OCI-LY1 (cell line): Measurements from ENCODE around the gene OR56A5.

Source experiments
- H2AFZ ChIP-seq: fragments of 200-600 bp; sonication (generic), shearing (Covaris generic); 2 replicates; pipeline ENCODE4 v1.6.0; 2014; ENCODE audit warnings: antibody characterized with exemption, mild to moderate bottlenecking, low read length
- H3F3A ChIP-seq: fragments of 200-600 bp; sonication (generic), shearing (Covaris generic); 2 replicates; pipeline ENCODE4 v1.6.0; 2014; ENCODE audit warnings: mild to moderate bottlenecking, antibody characterized with exemption, low read length, moderate library complexity; ENCODE audit not compliant: insufficient read depth
- H3K27ac ChIP-seq: fragments of 200-600 bp; sonication (generic); 2 replicates; pipeline ENCODE4 v1.5.1; 2014; ENCODE audit warnings: low read length, mixed run types, mild to moderate bottlenecking, low read depth; ENCODE audit not compliant: poor library complexity, severe bottlenecking
- H3K27me3 ChIP-seq: fragments of 200-600 bp; sonication (generic); 2 replicates; pipeline ENCODE4 v1.6.0; 2014; ENCODE audit warnings: antibody characterized with exemption, mild to moderate bottlenecking, low read length, moderate library complexity; ENCODE audit not compliant: insufficient read depth
- H3K36me3 ChIP-seq: fragments of 200-600 bp; sonication (generic); 2 replicates; pipeline ENCODE4 v1.6.1; 2014; ENCODE audit warnings: mild to moderate bottlenecking, antibody characterized with exemption, low read length, moderate library complexity, mixed read lengths; ENCODE audit not compliant: insufficient read depth
- H3K4me1 ChIP-seq: fragments of 200-600 bp; sonication (generic); 2 replicates; pipeline ENCODE4 v1.5.1; 2014; ENCODE audit warnings: mild to moderate bottlenecking, low read length, moderate library complexity; ENCODE audit not compliant: insufficient read depth, severe bottlenecking
- H3K4me2 ChIP-seq: fragments of 200-600 bp; sonication (generic), shearing (Covaris generic); 2 replicates; pipeline ENCODE4 v1.6.1; 2014; ENCODE audit warnings: low read length
- H3K4me3 ChIP-seq: fragments of 200-600 bp; sonication (generic); 2 replicates; pipeline ENCODE4 v1.5.1; 2014; ENCODE audit warnings: low read length, low read depth, mild to moderate bottlenecking, mixed read lengths; ENCODE audit not compliant: poor library complexity, severe bottlenecking
- H3K79me2 ChIP-seq: fragments of 200-600 bp; shearing (Covaris generic); 2 replicates; pipeline ENCODE4 v1.6.1; 2016; ENCODE audit warnings: mixed run types, low read length, mixed read lengths; ENCODE audit not compliant: insufficient read depth
- H3K9ac ChIP-seq: fragments of 200-600 bp; sonication (generic), shearing (Covaris generic); 2 replicates; pipeline ENCODE4 v1.6.1; 2014; ENCODE audit warnings: mild to moderate bottlenecking, low read length, mixed read lengths
- H3K9me2 ChIP-seq: fragments of 200-600 bp; sonication (generic), shearing (Covaris generic); 2 replicates; pipeline ENCODE4 v1.6.1; 2014; ENCODE audit warnings: low read depth, mild to moderate bottlenecking, low read length, mixed read lengths
- H3K9me3 ChIP-seq: fragments of 200-600 bp; shearing (Covaris generic); 2 replicates; pipeline ENCODE4 v1.6.1; 2014; ENCODE audit warnings: low read length, mixed read lengths
- H4K20me1 ChIP-seq: fragments of 200-600 bp; sonication (generic), shearing (Covaris generic); 2 replicates; pipeline ENCODE4 v1.6.0; 2016; ENCODE audit warnings: mild to moderate bottlenecking, low read length; ENCODE audit not compliant: insufficient read depth
- EZH2 ChIP-seq: fragments of 200-600 bp; sonication (generic), shearing (Covaris generic); IDR thresholded peaks from 2 replicates; pipeline ENCODE4 v1.8.0; 2017; ENCODE audit warnings: borderline replicate concordance, mixed run types, mild to moderate bottlenecking, antibody characterized with exemption, low read length, moderate library complexity, mixed read lengths
- TF ChIP-seq, protein P1 (sequence below): fragments of 200-600 bp; sonication (generic), shearing (Covaris generic); IDR thresholded peaks from 2 replicates; pipeline ENCODE4 v1.5.1; 2017; ENCODE audit warnings: mild to moderate bottlenecking, antibody characterized with exemption, low read length, moderate library complexity, mixed read lengths

OR56A5 gene

GRCh38 chr11:5928811-5929210 is 39.5 kb downstream of the OR56A5 start:
- Histone ChIP-seq H3K36me3 (no peaks in the 10 kb centered on the region), H3K4me3 (no peak overlapping the region), H4K20me1 (no peaks in the 10 kb centered on the region), H3K4me1 (no peaks in the 10 kb centered on the region), H2AFZ (no peak overlapping the region), H3K9me2 (no peaks in the 10 kb centered on the region), H3F3A (no peaks in the 10 kb centered on the region), H3K9ac (no peak overlapping the region), H3K27ac (no peak overlapping the region), H3K4me2 (no peak overlapping the region), H3K27me3 (no peaks in the 10 kb centered on the region), H3K9me3 (no peaks in the 10 kb centered on the region), H3K79me2 (no peaks in the 10 kb centered on the region)
- TF ChIP-seq, protein P1, sequence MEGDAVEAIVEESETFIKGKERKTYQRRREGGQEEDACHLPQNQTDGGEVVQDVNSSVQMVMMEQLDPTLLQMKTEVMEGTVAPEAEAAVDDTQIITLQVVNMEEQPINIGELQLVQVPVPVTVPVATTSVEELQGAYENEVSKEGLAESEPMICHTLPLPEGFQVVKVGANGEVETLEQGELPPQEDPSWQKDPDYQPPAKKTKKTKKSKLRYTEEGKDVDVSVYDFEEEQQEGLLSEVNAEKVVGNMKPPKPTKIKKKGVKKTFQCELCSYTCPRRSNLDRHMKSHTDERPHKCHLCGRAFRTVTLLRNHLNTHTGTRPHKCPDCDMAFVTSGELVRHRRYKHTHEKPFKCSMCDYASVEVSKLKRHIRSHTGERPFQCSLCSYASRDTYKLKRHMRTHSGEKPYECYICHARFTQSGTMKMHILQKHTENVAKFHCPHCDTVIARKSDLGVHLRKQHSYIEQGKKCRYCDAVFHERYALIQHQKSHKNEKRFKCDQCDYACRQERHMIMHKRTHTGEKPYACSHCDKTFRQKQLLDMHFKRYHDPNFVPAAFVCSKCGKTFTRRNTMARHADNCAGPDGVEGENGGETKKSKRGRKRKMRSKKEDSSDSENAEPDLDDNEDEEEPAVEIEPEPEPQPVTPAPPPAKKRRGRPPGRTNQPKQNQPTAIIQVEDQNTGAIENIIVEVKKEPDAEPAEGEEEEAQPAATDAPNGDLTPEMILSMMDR: no peak
- no peak for TF ChIP-seq EZH2

GRCh38 chr11:5928271-5928670 is 40.0 kb downstream of the OR56A5 start:
- Histone ChIP-seq H4K20me1 (no peaks in the 10 kb centered on the region), H3K9me2 (no peaks in the 10 kb centered on the region), H3K79me2 (no peaks in the 10 kb centered on the region), H2AFZ (no peak overlapping the region), H3K36me3 (no peaks in the 10 kb centered on the region), H3K4me3 (no peak overlapping the region), H3K4me2 (no peak overlapping the region), H3K9me3 (no peaks in the 10 kb centered on the region), H3K4me1 (no peaks in the 10 kb centered on the region), H3K27me3 (no peaks in the 10 kb centered on the region), H3K27ac (no peak overlapping the region), H3F3A (no peaks in the 10 kb centered on the region), H3K9ac (no peak overlapping the region)
- TF ChIP-seq, protein P1: no peak
- TF ChIP-seq EZH2: no peak

GRCh38 chr11:5923794-5924193 is 44.5 kb downstream of the OR56A5 start:
- TF ChIP-seq, protein P1: no peak
- TF ChIP-seq EZH2: no peak
- H3K79me2 ChIP-seq: no peaks in the 10 kb centered on the region
- H3K27me3 ChIP-seq: no peaks in the 10 kb centered on the region
- no peak overlapping the region for H3K9ac ChIP-seq
- no peak overlapping the region for H2AFZ ChIP-seq
- H3K4me3 ChIP-seq: no peak overlapping the region
- H3K9me2 ChIP-seq: no peaks in the 10 kb centered on the region
- no peaks in the 10 kb centered on the region for H3K36me3 ChIP-seq
- no peaks in the 10 kb centered on the region for H3F3A ChIP-seq
- no peak overlapping the region for H3K4me2 ChIP-seq
- H3K27ac ChIP-seq: no peak overlapping the region
- H4K20me1 ChIP-seq: no peaks in the 10 kb centered on the region
- H3K4me1 ChIP-seq: no peaks in the 10 kb centered on the region
- H3K9me3 ChIP-seq: no peaks in the 10 kb centered on the region
